GM21529 (cell line): ENCODE measurements around the gene HDLBP.
A peak's percentile ranks its signal among the peaks of the same experiment; 100 is the strongest.
"Not testable (repeated sequence)": the region's sequence is repeated elsewhere in the genome, so short reads cannot be mapped to it uniquely, and the experiment has no call there.

ENCODE experiments used
- ATAC-seq: cut with Tn5 transposase; IDR thresholded peaks from one replicate; pipeline ENCODE4 v1.9.1; 2021; ENCODE audit not compliant: unreplicated experiment

The HDLBP gene

DNA sequence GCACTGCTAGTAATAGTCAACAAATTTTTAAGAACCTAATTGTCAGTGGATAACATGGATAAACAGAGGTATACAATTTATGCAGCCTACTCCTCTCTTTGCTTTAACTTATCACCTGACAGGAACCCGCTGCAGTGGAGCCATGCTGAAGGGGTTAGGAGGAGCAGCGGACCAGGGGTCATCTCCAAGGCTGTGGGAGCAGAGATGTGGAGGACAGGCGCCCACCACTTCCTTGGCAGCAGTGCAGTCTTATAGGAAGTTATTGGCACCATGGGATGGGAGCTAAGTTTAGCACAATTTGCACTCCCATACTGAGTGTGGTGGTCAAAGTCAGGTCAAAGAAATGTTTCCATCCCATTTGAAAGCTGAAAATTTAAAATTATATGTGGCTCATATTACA is 35.6 kb downstream of the HDLBP start:
- ATAC-seq, result no peak

DNA sequence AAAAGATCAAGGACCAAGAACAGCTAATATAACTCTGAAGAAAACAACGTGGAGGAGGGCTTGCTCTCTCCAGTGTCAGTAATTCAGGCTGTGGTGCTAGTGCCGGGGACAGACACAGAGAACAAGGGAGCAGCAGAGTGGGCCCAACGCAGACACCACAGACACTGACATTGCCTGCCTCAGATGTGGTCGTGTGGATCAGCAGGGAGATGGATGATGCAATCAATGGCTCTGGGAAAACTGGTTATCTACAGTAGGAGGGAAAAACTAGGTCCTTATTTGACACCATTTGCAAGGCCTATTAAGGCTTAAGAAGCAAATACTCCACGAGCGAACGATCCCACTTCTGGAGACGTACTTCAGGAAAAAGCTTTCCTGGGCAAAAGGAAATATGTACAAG is 36.1 kb downstream of the HDLBP start:
- no peak for ATAC-seq

DNA sequence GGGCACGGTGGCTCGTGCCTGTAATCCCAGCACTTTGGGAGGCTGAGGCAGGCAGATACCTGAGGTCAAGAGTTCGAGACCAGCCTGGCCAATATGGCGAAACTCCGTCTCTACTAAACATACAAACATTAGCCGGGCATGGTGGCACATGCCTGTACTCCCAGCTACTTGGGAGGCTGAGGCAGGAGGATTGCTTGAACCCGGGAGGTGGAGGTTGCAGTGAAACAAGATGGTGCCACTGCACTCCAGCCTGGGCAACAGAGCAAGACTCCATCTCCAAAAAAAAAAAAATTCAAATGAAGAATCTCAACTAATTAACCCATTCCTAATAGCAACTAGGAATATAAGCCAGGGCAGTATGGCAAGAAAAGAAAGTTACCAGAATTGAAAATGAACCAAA is 37.2 kb downstream of the HDLBP start:
- ATAC-seq, result not testable (repeated sequence)

DNA sequence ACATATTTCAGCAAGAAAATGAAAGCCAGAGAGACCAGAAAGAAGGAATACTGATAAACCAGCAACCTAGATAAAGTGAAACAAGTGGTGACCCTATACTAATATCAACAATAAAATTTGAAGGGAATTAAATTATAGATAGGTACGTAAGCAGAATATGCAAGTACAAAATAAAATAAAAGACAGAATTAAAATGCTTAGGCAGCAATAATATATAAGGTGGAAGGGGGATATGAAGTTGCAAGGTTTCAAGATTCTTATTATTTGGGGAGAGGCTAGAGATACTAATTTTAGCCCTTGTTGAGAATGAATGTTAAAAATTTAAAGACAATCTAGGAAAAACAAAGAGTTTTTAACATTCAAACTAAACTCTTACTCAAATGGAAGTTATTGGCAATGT is 39.6 kb downstream of the HDLBP start:
- ATAC-seq, result no peak

DNA sequence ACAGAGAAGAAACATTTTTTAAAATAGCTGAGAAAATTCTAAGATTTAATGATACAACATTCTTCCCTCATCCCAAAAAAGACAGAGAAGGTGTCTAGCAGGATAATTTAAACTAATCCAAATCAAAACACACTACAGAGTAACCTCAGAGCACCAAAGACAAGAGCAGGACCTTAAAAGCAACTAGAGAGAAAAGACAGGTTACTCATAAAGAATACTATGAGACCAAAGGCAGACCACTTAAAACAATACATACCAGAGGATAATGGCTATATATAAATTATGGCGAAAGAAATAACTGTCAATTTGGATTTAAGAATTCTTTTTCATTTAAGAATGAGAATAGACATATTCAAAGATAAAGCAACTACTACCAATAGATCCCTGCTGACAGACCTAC is 40.0 kb downstream of the HDLBP start:
- no peak for ATAC-seq

DNA sequence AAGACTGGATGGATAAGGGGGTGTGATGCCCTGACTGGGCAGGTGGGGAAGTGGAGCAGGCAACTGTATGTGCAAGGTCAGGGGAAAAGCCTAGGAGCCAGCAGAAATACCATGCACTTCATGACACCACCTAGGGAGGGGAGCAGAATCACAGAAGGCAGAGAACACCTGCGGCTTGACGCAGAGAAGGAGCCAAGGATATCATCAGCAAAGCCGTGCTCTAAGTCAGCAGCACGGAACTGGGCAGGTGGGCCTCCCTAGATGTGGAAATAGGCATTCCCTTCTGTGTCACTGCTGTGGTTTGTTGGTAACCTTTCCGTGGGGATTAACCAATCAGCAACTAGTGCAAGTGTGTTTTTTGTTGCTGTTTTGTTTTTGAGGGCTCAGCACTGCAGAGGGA is 41.3 kb downstream of the HDLBP start:
- ATAC-seq, result no peak

DNA sequence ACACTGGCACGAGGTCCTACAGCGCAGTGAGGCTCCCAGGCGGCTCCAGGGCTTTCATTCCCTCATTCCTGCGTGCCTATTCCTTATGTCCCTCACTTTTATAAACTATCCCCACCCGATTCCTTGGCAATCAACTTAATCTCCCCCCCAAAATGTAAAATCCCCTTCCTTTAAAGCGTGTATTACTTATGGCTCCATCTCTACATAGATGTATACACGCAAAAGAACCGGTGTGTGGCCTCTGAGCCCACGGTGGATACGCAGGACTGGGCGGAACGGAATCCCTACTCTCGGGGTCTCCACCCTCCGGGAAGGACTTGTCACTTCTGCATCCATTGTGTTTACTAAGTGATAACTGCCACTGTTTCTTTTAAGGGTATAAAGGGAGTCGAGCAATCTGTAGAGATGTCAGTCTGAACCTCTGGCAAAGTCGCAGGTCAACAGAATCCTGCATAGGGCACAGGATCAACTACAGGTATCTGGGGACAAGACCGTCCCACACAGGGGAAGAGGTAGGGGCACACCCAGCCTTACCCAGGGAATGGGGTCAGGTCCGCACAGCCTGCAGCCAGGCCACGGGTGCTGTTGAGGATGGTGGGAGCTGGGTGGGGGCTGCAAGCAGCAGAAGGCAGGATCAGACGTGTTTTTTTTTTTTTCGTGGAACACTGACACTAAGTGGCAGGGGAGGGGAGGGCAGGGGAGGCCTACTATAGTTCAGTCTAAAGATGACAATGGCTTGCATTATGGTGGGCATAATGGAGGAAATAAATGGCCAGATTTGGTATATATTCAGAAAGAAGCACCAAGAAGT is 42.1 kb downstream of the HDLBP start:
- ATAC-seq, result no peak

DNA sequence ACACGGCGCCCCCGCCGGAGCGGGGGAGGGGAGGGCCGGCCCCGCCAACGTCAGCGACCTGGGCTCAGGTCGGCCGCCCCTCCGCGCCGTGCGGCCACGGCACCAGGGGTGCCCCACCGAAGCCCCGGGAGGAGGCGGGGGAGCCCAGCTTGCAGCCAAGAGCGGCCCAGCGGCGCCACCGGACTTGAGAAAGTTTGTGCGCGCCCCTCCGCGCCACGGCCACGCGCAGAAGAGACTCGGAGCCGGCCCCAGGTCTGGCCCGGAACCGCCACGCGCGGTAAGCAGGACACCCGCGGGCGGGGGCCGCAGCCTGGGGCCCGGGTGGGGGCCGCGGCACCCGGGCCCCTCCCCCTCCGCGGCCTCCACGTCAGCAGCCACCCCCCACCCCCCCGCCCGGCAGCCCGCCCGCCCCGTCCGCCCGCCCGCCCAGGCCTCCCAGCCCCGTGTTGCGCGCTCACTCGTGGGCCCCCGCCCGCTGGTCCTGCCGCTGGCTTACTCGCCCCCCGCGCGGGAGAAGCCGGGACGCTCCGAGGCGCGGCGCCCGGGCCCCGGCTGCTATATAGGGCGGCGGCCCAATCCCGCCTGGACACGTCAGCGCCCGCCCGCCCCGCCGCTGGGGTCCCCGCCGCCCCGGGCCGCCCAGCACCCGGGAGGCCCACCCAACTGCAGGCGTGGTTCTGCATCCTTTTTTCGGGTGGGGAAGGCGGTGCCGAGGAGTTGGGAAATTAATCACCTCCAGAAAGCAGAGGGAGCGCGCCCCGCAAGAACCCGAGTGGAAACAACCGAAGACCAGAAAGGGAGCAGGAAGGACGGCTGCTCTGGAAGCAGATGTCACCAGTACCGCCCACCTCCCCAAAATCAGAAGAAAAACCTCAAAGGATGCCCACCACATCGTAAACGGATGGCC is 42.9 kb downstream of the HDLBP start:
- peak; percentile 58 for ATAC-seq

DNA sequence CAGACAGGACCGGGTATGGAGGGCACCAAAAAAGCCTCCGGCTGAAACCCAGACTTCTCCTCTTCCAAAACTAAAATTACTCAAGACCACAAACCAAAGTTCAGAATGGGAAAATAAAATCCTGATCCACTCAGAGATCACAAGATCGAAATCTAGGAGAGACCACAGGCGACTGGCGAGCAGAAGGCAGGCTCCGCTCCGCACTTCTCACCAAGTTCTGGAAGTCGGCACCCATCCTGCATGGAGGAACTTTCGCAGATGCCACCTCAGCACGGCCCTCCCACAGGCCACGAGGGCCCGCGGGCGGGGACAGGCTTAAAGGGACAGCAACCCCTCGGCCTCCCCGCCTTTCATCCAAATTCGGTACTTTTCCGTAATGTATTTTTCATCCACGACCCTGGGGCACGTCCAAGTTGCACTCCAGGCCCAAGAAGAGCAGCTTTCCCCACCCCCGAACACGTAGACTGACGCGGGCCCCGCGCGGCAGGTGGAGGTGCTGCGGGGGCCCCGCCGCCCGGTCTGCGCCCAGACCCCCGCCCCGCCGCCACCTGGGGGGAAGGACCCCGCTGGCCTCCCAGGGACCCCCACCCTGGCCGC is 43.7 kb downstream of the HDLBP start:
- ATAC-seq, result peak; percentile 51

DNA sequence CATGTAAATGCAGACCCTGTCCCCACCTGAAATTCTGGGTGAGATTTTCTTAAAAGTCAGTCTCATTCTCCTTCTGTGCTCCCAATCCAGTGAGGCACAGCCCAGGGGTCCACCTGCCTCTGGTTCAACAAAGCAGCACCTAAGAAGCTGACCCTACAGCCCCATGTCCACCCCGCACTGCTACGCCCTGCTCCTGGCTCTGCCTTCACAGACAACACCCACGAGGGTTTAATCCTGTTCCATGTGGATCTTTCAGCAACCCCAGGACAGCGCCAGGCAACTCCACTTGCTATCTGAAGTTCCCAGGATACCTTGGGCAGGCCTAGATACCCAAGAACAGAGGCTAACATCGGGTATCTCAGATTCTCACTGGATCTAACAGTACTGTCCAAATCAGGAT is 44.9 kb downstream of the HDLBP start:
- ATAC-seq, result no peak

DNA sequence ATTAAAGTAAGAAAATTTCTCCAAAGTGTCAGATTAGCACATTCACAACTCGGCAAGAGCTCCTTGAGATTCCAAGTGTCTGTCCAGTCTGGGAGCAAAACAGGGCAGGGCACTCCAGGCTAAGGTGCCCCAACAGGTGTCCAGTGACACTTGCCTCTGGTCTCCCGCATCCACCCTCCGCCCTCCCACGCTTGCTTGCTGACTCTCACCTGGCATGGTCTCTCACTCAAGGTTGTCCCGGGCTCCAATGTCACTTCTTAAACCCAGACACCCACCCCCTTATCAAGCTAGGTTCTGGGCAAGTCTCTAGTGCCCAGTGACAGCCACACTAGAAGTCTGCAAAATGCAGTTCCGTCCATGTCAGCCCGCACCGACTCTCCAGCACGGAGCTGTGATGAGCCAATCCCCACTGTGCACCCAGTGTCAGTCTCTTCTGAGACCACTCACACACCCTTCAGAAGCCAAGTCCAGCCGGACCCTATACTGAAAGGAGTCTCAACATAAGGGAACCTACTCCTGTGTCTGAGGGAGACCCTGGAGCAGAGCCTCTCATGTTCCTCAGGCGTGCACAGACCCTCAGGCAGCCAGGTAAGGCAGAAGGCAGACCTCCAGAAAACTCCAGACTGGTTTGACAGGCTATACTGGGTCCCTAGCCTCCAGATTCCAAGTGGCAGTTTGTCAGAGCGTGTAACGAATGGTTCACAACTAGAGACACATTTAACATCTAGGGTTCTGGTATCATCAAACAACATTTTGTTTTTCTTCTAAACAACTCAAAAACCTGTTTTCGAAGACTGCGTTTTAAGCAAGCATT is 45.6 kb downstream of the HDLBP start:
- no peak for ATAC-seq

DNA sequence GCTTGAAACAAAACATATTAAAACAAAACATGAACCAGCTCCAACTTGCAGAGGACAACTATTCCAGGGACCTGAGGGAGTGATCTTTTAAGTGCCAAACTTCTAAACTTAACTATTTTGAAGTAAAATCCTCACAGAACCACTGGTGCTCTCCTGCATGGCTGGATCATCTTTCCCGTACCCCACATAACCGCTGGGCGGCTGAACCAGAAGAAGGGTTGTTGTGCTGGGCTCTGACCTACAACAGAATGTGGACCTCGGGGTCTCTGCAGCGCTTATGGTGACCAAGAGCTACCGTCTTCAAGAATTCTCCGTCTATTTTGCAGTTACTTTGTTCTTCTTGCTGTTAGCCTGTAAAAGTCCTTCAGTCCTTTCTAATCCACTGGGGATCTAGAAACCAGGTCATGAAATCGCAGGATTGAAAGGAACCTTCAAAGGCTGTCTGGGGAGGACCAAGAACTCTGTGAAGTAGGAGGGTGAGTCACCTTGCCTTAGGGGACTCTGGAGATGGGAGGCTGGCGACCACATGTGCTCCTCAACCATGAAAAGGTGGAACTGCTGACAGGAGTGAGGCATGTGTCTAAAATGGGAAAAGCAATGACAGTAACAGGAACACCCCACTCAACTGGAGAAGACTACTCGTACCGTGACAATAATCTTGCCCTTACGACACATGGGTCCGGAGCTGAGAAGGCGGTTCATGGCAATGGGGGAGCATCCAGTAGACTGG is 46.6 kb downstream of the HDLBP start:
- no peak for ATAC-seq

DNA sequence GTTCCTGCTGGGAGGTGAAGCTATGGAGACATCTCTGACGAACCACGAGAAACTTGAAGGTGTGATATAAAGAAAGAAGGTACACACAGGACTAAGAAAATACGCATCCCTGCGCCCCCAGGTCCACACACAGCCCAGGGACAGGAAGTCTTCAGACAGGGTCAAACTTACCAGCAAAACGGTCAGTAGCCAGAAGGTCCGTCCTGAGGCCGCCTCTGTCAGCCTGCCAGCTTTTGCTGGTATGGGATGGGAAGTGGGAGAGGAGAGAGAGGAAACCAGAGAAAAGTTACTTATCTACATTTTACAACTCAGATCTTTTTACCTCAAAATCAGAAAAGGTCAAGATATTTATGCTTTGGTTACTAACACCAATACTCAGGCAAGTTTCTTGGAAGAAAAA is 47.2 kb downstream of the HDLBP start:
- ATAC-seq, result no peak

DNA sequence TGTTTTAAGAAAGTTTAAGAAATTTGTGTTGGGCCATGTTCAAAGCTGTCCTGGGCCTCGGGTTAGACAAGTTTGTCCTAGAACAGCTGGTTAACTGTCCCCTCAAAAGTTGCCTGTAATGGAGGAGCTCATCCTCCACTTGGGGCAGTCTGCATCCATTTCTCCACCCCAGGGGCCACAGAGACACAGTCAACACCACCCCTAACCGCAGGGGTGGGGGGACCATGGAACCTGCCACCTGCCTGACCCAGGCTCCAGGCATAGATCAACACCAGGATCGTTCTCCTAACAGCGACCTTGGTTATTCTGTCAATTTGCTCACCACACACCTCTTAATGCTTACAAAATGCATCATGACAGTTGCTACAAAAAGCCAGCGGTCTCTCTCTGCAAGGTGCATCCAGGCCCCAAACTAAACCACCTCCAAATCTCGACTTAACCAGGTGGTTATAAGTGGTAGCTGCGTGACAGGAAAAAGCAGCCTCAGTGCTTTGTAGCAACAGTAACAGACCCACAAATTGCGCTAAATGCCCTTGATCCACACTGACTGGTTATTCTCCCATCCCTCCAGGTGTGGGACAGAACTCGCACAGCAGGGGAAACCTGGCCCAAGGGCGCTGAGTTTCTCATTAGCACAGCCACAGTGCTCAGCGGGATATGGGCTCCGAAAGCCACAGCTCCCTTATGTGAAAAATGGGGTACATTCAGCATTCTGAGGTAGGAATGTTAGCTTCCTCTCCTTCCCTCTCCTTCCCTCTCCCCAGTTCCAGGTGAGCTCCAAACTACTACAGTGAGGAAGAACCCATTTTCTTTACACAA is 48.0 kb downstream of the HDLBP start:
- no peak for ATAC-seq

DNA sequence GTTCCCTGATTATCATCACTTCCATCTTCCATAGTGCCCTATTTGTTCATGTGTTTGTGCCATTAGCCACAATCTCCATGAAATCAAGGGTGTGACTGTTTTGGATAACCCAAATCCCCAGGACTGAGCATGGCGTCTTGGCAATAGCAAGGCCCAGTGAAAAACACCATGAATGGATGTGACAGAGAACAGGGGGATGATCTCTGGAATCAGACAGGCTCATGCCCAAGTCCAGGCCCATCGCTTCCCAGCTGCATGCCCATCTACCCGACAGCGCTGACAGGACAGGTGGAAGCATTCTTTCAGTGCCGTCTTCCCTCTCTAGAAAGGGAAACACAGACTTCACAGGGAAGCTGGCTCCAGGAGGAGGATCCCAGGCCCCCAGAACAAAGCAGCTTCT is 50.0 kb downstream of the HDLBP start:
- no peak for ATAC-seq

DNA sequence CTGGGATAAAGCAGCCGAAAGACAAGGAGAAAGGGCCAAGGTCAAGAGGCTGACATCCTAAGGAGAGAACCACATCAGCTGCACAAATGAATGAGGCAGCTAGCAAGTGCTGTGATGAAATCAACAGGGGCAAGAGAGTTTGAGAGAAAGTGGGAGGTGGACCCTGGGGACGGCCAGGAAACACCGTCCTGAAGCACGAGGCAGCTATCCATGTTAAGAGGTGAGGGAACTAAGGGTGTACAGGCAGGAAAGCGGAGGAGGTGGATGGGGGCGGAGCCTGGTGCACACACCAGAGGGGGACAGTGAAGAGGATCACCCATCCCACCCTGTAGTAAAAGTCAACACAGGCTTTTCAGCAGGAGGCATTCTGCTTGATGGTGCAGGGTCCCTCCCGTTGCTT is 52.4 kb downstream of the HDLBP start:
- no peak for ATAC-seq

DNA sequence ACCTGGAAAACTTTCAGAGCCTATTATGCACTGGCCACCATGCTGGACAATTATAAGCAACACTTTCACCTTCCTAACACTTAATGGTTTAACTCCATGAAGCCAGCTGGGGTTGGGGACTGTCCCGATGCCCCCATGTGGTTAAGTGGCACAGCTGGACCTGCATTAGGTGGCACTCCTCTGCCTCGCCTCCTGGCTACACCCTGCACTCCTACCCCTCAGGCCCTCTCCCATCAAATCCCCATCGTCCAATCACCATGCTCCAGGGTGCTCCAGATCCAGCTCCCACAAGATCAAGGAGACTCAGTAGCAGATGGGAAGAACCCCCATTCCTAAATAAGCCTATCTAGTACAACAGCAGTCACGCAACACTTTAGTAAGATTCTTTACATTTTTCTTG is 53.8 kb downstream of the HDLBP start:
- ATAC-seq, result no peak

DNA sequence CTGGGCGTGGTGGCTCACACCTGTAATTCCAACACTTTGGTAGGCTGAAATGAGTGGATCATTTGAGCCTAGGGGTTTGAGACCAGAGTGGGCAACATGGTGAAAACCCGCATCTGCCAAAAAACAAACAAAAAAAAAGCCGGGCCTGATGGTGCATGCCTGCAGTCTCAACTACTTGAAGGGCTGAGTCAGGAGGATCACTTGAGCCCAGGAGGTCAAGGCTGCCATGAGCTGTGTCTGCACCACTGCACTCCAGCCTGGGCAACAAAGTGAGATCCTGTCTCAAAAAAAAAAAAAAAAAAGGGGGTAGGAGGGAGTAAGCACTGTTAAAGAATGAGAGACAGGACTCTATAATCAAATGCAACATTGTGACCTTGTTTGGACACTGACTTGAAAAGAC is 54.6 kb downstream of the HDLBP start:
- no peak for ATAC-seq

DNA sequence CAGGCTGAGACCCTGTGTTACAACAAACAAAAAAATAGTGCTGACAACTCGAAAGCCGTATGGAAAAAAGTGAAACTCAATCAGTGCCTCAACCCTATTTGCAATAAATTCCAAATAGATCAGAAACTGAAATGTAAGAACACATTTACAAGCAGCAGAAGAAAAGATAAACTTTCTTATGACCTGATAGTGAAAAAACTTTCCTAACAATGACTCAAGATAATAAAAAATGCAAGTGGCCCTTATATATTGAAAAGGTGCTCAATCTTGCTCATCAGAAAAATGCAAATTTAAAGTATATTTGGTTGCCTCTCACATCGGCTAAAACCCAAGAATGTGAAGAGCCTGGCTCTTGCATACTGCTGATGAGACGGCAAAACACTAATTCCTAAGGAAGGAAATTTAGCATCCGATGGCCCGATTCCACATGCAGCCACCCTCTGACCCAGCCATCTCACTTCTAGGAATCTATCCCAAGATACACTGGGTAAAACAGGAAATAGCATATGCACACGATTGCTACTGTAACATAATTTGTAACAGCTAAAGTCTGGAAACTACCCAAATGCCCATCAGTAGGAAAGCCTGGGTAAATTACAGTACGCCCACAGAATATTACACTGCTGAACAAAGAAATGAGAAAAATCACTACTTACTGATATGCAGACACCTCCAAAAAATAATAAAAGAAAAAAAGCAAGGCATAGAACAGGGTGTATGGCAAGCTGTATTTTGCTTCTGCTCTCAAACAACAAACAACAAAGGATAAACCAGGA is 56.8 kb downstream of the HDLBP start:
- ATAC-seq, result no peak
